Endometrial microvascular endothelial cells (primary cell): ENCODE data around the gene TRAF3IP1. TPM values are rescaled to one million over a fixed set of nuclear protein-coding genes. Genes with fewer than 3 reads are reported as not detected.
"Not testable (repeated sequence)": the region's sequence is repeated elsewhere in the genome, so short reads cannot be mapped to it uniquely, and the experiment has no call there.

ENCODE experiments used
- in situ Hi-C: cut with HindIII; loops from 2 replicates; pipeline ENCODE4 v1.10.0; 2017; ENCODE audit warnings: low sequenced_read_pairs, low pct_unique_long_range_greater_than_20kb; ENCODE audit errors: inconsistent ontology term
- total RNA-seq: library from RNA; depleted of rRNA; stranded (reverse); fragments of >200 nt; gene quantifications from one replicate; pipeline ENCODE4 v1.2.3, GENCODE V29; 2015; ENCODE audit errors: inconsistent ontology term

Gene TRAF3IP1
- total RNA-seq, 1 donor from 2014 or later, result 3.5 TPM

- in situ Hi-C loops, result not testable (repeated sequence)
Measured at GRCh38 chr2:238335591-238335990, 15.3 kb downstream of the TRAF3IP1 start.

- in situ Hi-C loops, result no loop called here
Measured at GRCh38 chr2:238336151-238336550, 15.8 kb downstream of the TRAF3IP1 start.

GRCh38 chr2:238336793-238337444 lies 16.6 kb downstream of the TRAF3IP1 start:
- in situ Hi-C loops, result no loop called here

- in situ Hi-C loops, result no loop called here
Measured at GRCh38 chr2:238337846-238338245, 17.5 kb downstream of the TRAF3IP1 start.

- in situ Hi-C loops, result no loop called here
Measured at GRCh38 chr2:238338710-238339394, 18.5 kb downstream of the TRAF3IP1 start.

- in situ Hi-C loops, result no loop called here
Measured at GRCh38 chr2:238339395-238339780, 19.1 kb downstream of the TRAF3IP1 start.

- in situ Hi-C loops, result no loop called here
Measured at GRCh38 chr2:238339814-238340213, 19.5 kb downstream of the TRAF3IP1 start.

- in situ Hi-C loops, result no loop called here
Measured at GRCh38 chr2:238341536-238341935, 21.2 kb downstream of the TRAF3IP1 start.

- in situ Hi-C loops, result no loop called here
Measured at GRCh38 chr2:238344035-238344434, 23.7 kb downstream of the TRAF3IP1 start.

GRCh38 chr2:238344517-238344916 lies 24.2 kb downstream of the TRAF3IP1 start:
- in situ Hi-C loops, result no loop called here

GRCh38 chr2:238345297-238345968 lies 25.1 kb downstream of the TRAF3IP1 start:
- in situ Hi-C loops, result no loop called here

GRCh38 chr2:238346544-238346943 lies 26.2 kb downstream of the TRAF3IP1 start:
- in situ Hi-C loops, result no loop called here

- in situ Hi-C loops, result no loop called here
Measured at GRCh38 chr2:238350150-238350897, 30.0 kb downstream of the TRAF3IP1 start.

GRCh38 chr2:238351315-238351714 lies 31.0 kb downstream of the TRAF3IP1 start:
- in situ Hi-C loops, result no loop called here

- in situ Hi-C loops, result no loop called here
Measured at GRCh38 chr2:238352361-238352760, 32.0 kb downstream of the TRAF3IP1 start.

- in situ Hi-C loops, result no loop called here
Measured at GRCh38 chr2:238358769-238359168, 38.5 kb downstream of the TRAF3IP1 start.

GRCh38 chr2:238359403-238359802 lies 39.1 kb downstream of the TRAF3IP1 start:
- in situ Hi-C loops, result no loop called here

- in situ Hi-C loops, result no loop called here
Measured at GRCh38 chr2:238361877-238362276, 41.6 kb downstream of the TRAF3IP1 start.

GRCh38 chr2:238362626-238363025 lies 42.3 kb downstream of the TRAF3IP1 start:
- in situ Hi-C loops, result no loop called here
